H9 (cell line): ENCODE data around the gene BSN. TPM values are rescaled to one million over a fixed set of nuclear protein-coding genes. Genes with fewer than 3 reads are reported as not detected.

Experiments
- DNase-seq: peaks from one replicate; pipeline ENCODE4 v3.0.0-alpha.2; 2017
- H2AFZ ChIP-seq: one replicate; pipeline ENCODE4 v1.6.1; 2013; ENCODE audit warnings: mild to moderate bottlenecking, low read length, control low read depth, moderate library complexity
- H2AK5ac ChIP-seq: 2 replicates; pipeline ENCODE4 v1.6.1; 2013; ENCODE audit warnings: low read length, control low read depth, mixed read lengths; ENCODE audit not compliant: insufficient read length
- H2BK120ac ChIP-seq: one replicate; pipeline ENCODE4 v1.6.1; 2013; ENCODE audit warnings: low read depth, mild to moderate bottlenecking, low read length, control low read depth, inconsistent platforms; ENCODE audit not compliant: poor library complexity, severe bottlenecking
- H2BK12ac ChIP-seq: 2 replicates; pipeline ENCODE4 v1.6.1; 2013; ENCODE audit warnings: low read length, control low read depth, mixed read lengths, low read depth; ENCODE audit not compliant: insufficient read length
- H2BK15ac ChIP-seq: 2 replicates; pipeline ENCODE4 v1.6.1; 2013; ENCODE audit warnings: low read depth, low read length, control low read depth
- H2BK20ac ChIP-seq: one replicate; pipeline ENCODE4 v1.6.1; 2013; ENCODE audit warnings: low read depth, mild to moderate bottlenecking, low read length, control low read depth, inconsistent platforms; ENCODE audit not compliant: poor library complexity, severe bottlenecking
- H2BK5ac ChIP-seq: 2 replicates; pipeline ENCODE4 v1.6.1; 2013; ENCODE audit warnings: low read length, control low read depth, mixed read lengths; ENCODE audit not compliant: insufficient read length
- H3K14ac ChIP-seq: 2 replicates; pipeline ENCODE4 v1.6.1; 2013; ENCODE audit warnings: low read length, control low read depth; ENCODE audit not compliant: insufficient read depth
- H3K18ac ChIP-seq: 2 replicates; pipeline ENCODE4 v1.6.1; 2013; ENCODE audit warnings: low read depth, mild to moderate bottlenecking, mixed read lengths, low read length, control low read depth; ENCODE audit not compliant: insufficient read length
- H3K23ac ChIP-seq: 2 replicates; pipeline ENCODE4 v1.6.1; 2013; ENCODE audit warnings: low read length, control low read depth, mixed read lengths, low read depth; ENCODE audit not compliant: insufficient read length
- H3K23me2 ChIP-seq: 2 replicates; pipeline ENCODE4 v1.6.1; 2013; ENCODE audit warnings: low read depth, mild to moderate bottlenecking, mixed read lengths, low read length, control low read depth; ENCODE audit not compliant: insufficient read length, poor library complexity, severe bottlenecking
- H3K27ac ChIP-seq: 2 replicates; pipeline ENCODE4 v1.5.1; 2013; ENCODE audit warnings: low read length, control low read depth, mixed read lengths, low read depth; ENCODE audit not compliant: insufficient read length
- H3K27me3 ChIP-seq: 2 replicates; pipeline ENCODE4 v1.6.1; 2013; ENCODE audit warnings: low read length, control low read depth, inconsistent platforms; ENCODE audit not compliant: insufficient read depth
- H3K4ac ChIP-seq: 2 replicates; pipeline ENCODE4 v1.6.1; 2013; ENCODE audit warnings: low read depth, mild to moderate bottlenecking, control low read depth, inconsistent platforms, low read length, moderate library complexity
- H3K4me1 ChIP-seq: 2 replicates; pipeline ENCODE4 v1.6.1; 2013; ENCODE audit warnings: low read length, control low read depth, inconsistent platforms; ENCODE audit not compliant: insufficient read depth
- H3K4me2 ChIP-seq: 2 replicates; pipeline ENCODE4 v1.6.1; 2013; ENCODE audit warnings: low read length, control low read depth, mixed read lengths; ENCODE audit not compliant: insufficient read length, insufficient read depth
- H3K56ac ChIP-seq: 2 replicates; pipeline ENCODE4 v1.6.1; 2013; ENCODE audit warnings: low read depth, mild to moderate bottlenecking, mixed read lengths, low read length, control low read depth; ENCODE audit not compliant: insufficient read length
- H3K79me1 ChIP-seq: 2 replicates; pipeline ENCODE4 v1.6.1; 2013; ENCODE audit warnings: low read depth, mild to moderate bottlenecking, moderate library complexity, low read length, control low read depth, inconsistent platforms; ENCODE audit not compliant: insufficient read depth, poor library complexity, severe bottlenecking
- H3K79me2 ChIP-seq: 2 replicates; pipeline ENCODE4 v1.6.1; 2013; ENCODE audit warnings: low read length, control low read depth, inconsistent platforms; ENCODE audit not compliant: insufficient read depth
- H3K9ac ChIP-seq: 2 replicates; pipeline ENCODE4 v1.6.1; 2013; ENCODE audit warnings: low read length, control low read depth, mixed read lengths; ENCODE audit not compliant: insufficient read length; ENCODE audit errors: extremely low read depth
- H3K9me3 ChIP-seq: one replicate; pipeline ENCODE4 v1.6.1; 2013; ENCODE audit warnings: low read depth, low read length, inconsistent platforms; ENCODE audit not compliant: control insufficient read depth
- H3T11ph ChIP-seq: one replicate; pipeline ENCODE4 v1.6.1; 2013; ENCODE audit warnings: mild to moderate bottlenecking, low read length, control low read depth, inconsistent platforms
- H4K20me1 ChIP-seq: one replicate; pipeline ENCODE4 v1.6.1; 2013; ENCODE audit not compliant: control insufficient read depth, insufficient read length, insufficient read depth
- H4K5ac ChIP-seq: 2 replicates; pipeline ENCODE4 v1.6.1; 2013; ENCODE audit warnings: low read depth, mild to moderate bottlenecking, mixed read lengths, low read length, control low read depth; ENCODE audit not compliant: insufficient read length
- H4K8ac ChIP-seq: replicated peaks from 2 replicates; pipeline ENCODE4 v1.6.1; 2013; ENCODE audit warnings: low read length, control low read depth, mixed read lengths, low read depth; ENCODE audit not compliant: insufficient read length
- H4K91ac ChIP-seq: 2 replicates; pipeline ENCODE4 v1.6.1; 2013; ENCODE audit warnings: low read depth, mild to moderate bottlenecking, moderate library complexity, mixed read lengths, low read length, control low read depth; ENCODE audit not compliant: insufficient read length
- H3K27ac Mint-ChIP-seq, 3 experiments: 2 replicates in 2 of 3; 3 replicates in 1 of 3; pipeline ENCODE4 v1.8.0; 2020 to 2021; ENCODE audit warnings: mixed read lengths in 3 of 3, mild to moderate bottlenecking in 1 of 3, moderate library complexity in 1 of 3
- H3K27me3 Mint-ChIP-seq: 2 replicates; pipeline ENCODE4 v1.8.0; 2021; ENCODE audit warnings: low read depth, mild to moderate bottlenecking, moderate library complexity, mixed read lengths
- H3K36me3 Mint-ChIP-seq, 3 experiments: 2 replicates in 2 of 3; 3 replicates in 1 of 3; pipeline ENCODE4 v1.8.0; 2020 to 2021; ENCODE audit warnings: low read depth in 3 of 3, mixed read lengths in 3 of 3; ENCODE audit not compliant: insufficient read depth in 1 of 3
- H3K4me1 Mint-ChIP-seq, 2 experiments: 2 replicates each; pipeline ENCODE4 v1.8.0; 2020; ENCODE audit warnings: mixed read lengths in 2 of 2
- H3K4me3 Mint-ChIP-seq, 2 experiments: 2 replicates in 1 of 2; 3 replicates in 1 of 2; pipeline ENCODE4 v1.8.0; 2020 to 2021; ENCODE audit warnings: mild to moderate bottlenecking in 2 of 2, mixed read lengths in 2 of 2, moderate library complexity in 1 of 2
- H3K9me3 Mint-ChIP-seq, 2 experiments: 2 replicates in 1 of 2; 3 replicates in 1 of 2; pipeline ENCODE4 v1.8.0; 2020; ENCODE audit warnings: mild to moderate bottlenecking in 2 of 2, mixed read lengths in 2 of 2, moderate library complexity in 1 of 2
- WGBS: extraction: QIAGEN DNeasy Blood & Tissue Kit; methylation state at CpG from one replicate; pipeline ENCODE4 v1.1.7; 2013; ENCODE audit warnings: missing lambda C conversion rate, low lambda C conversion rate, mixed read lengths; ENCODE audit not compliant: insufficient read length; ENCODE audit errors: extremely low coverage; 5-methylcytosine and 5-hydroxymethylcytosine counted together
- total RNA-seq: library from RNA; stranded (reverse); gene quantifications from 2 replicates; pipeline ENCODE4 v1.2.1, GENCODE V29; 2021
- TF ChIP-seq, protein P1 (sequence below): fragments of 200-600 bp; sonication (generic); conservative IDR thresholded peaks from 3 replicates; pipeline ENCODE4 v1.8.0; 2021; ENCODE audit warnings: antibody characterized with exemption, mild to moderate bottlenecking

The BSN gene
- total RNA-seq, 1 experiment from 2014 or later, result 2.4 TPM

DNA sequence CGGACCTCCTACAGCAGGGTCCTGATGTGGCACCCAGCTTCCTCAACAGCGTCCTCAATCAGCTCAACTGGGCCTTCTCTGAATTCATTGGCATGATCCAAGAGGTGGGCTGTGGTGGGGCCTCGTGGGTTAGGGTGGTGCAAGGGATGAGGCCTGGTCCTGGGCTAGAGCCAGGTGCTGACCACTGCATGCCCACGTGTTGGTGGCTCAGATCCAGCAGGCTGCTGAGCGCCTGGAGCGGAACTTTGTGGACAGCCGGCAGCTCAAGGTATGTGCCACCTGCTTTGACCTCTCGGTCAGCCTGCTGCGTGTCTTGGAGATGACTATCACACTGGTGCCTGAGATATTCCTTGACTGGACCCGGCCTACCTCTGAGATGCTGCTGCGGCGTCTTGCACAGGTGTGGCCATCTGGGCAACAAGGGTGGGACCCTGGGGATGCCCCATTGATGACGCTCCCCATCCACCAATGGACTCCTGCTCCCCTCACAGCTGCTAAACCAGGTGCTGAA is 161.4 kb downstream of the BSN start:
- peak overlapping the region in 1 of 3 experiments; percentile 70; a peak in 1 of 7 replicates for H3K27ac Mint-ChIP-seq
- Histone ChIP-seq H3K23me2 (peaks cover 10% of the 10 kb centered on the region), H3K4me1 (no peaks in the 10 kb centered on the region), H4K20me1 (no peaks in the 10 kb centered on the region), H2AFZ (no peak overlapping the region), H3K4me2 (no peak overlapping the region), H2AK5ac (no peak overlapping the region), H2BK120ac (no peak overlapping the region), H3T11ph (no peak overlapping the region), H3K56ac (no peak overlapping the region), H3K9me3 (no peaks in the 10 kb centered on the region), H4K91ac (no peak overlapping the region), H3K9ac (no peak overlapping the region), H2BK15ac (no peak overlapping the region), H3K23ac (no peak overlapping the region), H3K27ac (no peak overlapping the region), H3K27me3 (no peaks in the 10 kb centered on the region), H4K5ac (no peak overlapping the region), H3K14ac (no peak overlapping the region), H3K18ac (no peak overlapping the region), H2BK5ac (no peak overlapping the region), H4K8ac (no peak overlapping the region), H2BK12ac (no peak overlapping the region), H3K79me2 (no peaks in the 10 kb centered on the region), H3K79me1 (no peaks in the 10 kb centered on the region), H2BK20ac (no peak overlapping the region), H3K4ac (no peak overlapping the region)
- peak; percentile 20 for DNase-seq
- TF ChIP-seq, protein P1, sequence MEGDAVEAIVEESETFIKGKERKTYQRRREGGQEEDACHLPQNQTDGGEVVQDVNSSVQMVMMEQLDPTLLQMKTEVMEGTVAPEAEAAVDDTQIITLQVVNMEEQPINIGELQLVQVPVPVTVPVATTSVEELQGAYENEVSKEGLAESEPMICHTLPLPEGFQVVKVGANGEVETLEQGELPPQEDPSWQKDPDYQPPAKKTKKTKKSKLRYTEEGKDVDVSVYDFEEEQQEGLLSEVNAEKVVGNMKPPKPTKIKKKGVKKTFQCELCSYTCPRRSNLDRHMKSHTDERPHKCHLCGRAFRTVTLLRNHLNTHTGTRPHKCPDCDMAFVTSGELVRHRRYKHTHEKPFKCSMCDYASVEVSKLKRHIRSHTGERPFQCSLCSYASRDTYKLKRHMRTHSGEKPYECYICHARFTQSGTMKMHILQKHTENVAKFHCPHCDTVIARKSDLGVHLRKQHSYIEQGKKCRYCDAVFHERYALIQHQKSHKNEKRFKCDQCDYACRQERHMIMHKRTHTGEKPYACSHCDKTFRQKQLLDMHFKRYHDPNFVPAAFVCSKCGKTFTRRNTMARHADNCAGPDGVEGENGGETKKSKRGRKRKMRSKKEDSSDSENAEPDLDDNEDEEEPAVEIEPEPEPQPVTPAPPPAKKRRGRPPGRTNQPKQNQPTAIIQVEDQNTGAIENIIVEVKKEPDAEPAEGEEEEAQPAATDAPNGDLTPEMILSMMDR, result no peak
- H3K4me3 Mint-ChIP-seq, result no peak overlapping the region; a peak in 1 of 5 replicates
- no CpG with 5 or more reads among the region's 13 CpGs for WGBS
- H3K27me3 Mint-ChIP-seq, result peaks cover 4% of the 10 kb centered on the region
- H3K36me3 Mint-ChIP-seq, result peaks cover 0 to 12% (median 12%) of the 10 kb centered on the region in 3 experiments; a peak in 5 of 7 replicates
- no peaks in the 10 kb centered on the region for H3K9me3 Mint-ChIP-seq
- H3K4me1 Mint-ChIP-seq, result peaks cover 8 to 10% of the 10 kb centered on the region in 2 experiments
